A673 (cell line): Measurements from ENCODE around the gene DPP9. TPM values are rescaled to one million over a fixed set of nuclear protein-coding genes. Genes with fewer than 3 reads are reported as not detected.

Source experiments
- BruUV-seq: library from RNA; stranded (reverse); fragments of 400-500 nt; replicated peaks from 2 replicates; lab custom pipeline; 2021; lab: Mats Ljungman, UMichigan
- CTCF ChIA-PET: fragments of 300-600 bp; sonication (Branson Sonifier 250); formaldehyde crosslinking; loops from one replicate; lab custom pipeline; 2022; ENCODE audit warnings: antibody characterized with exemption; lab: Charles Lee
- POLR2A ChIA-PET: fragments of 300-600 bp; sonication (Branson Sonifier 250); formaldehyde crosslinking; loops from one replicate; lab custom pipeline; 2022; ENCODE audit warnings: antibody characterized with exemption; ENCODE audit not compliant: low non-redundant PET; lab: Charles Lee
- DNase-seq: peaks from one replicate; pipeline ENCODE4 v3.0.0-alpha.2; 2015; ENCODE audit warnings: low spot score
- H3K27ac ChIP-seq: fragments of 200-600 bp; sonication (generic); 2 replicates; pipeline ENCODE4 v1.5.1; 2016; ENCODE audit warnings: mixed run types, low read depth, mild to moderate bottlenecking, mixed read lengths, antibody characterized with exemption, low read length; ENCODE audit not compliant: poor library complexity, severe bottlenecking
- H3K27me3 ChIP-seq: fragments of 200-600 bp; sonication (generic); replicated peaks from 2 replicates; pipeline ENCODE4 v1.6.1; 2017; ENCODE audit warnings: mixed run types, low read depth, mild to moderate bottlenecking, mixed read lengths, antibody characterized with exemption, low read length; ENCODE audit not compliant: insufficient read depth, poor library complexity
- H3K36me3 ChIP-seq: fragments of 200-600 bp; sonication (generic); 2 replicates; pipeline ENCODE4 v1.6.1; 2016; ENCODE audit warnings: mixed run types, mild to moderate bottlenecking, mixed read lengths, antibody characterized with exemption, low read length; ENCODE audit not compliant: insufficient read depth, poor library complexity, severe bottlenecking
- H3K4me1 ChIP-seq: fragments of 200-600 bp; sonication (generic); 2 replicates; pipeline ENCODE4 v1.6.1; 2017; ENCODE audit warnings: mixed run types, mild to moderate bottlenecking, mixed read lengths, antibody characterized with exemption, low read length; ENCODE audit not compliant: insufficient read depth, poor library complexity, severe bottlenecking
- H3K4me3 ChIP-seq: fragments of 200-600 bp; sonication (generic); 2 replicates; pipeline ENCODE4 v1.5.1; 2016; ENCODE audit warnings: low read depth, mixed run types, mild to moderate bottlenecking, mixed read lengths, low read length; ENCODE audit not compliant: poor library complexity, severe bottlenecking
- H3K9me3 ChIP-seq: fragments of 200-600 bp; sonication (generic); 2 replicates; pipeline ENCODE4 v1.6.1; 2016; ENCODE audit warnings: mixed run types, low read depth, mild to moderate bottlenecking, mixed read lengths, antibody characterized with exemption, low read length; ENCODE audit not compliant: poor library complexity, severe bottlenecking
- EZH2 ChIP-seq: fragments of 200-600 bp; sonication (generic); IDR thresholded peaks from 2 replicates; pipeline ENCODE4 v1.6.1; 2017; ENCODE audit warnings: borderline replicate concordance, low read depth, mild to moderate bottlenecking, mixed read lengths, antibody characterized with exemption, low read length; ENCODE audit not compliant: poor library complexity, severe bottlenecking
- intact Hi-C: fragments of 100-400 bp; cut with micrococcal nuclease; formaldehyde crosslinking; loops from one replicate; pipeline ENCODE4 v1.10.0; 2022; ENCODE audit not compliant: unreplicated experiment
- total RNA-seq: library from RNA; stranded (reverse); gene quantifications from 2 replicates; pipeline ENCODE4 v1.2.3, GENCODE V29; 2021
- TF ChIP-seq, protein P1 (sequence below): fragments of 300-800, 200-600 bp; sonication (generic); conservative IDR thresholded peaks from 2 replicates; pipeline ENCODE4 v1.5.1; 2017; ENCODE audit warnings: low read depth, mild to moderate bottlenecking, antibody characterized with exemption, low read length, moderate library complexity, mixed read lengths

Gene DPP9
- total RNA-seq, 1 experiment from 2014 or later, result 65.7 TPM

DNA sequence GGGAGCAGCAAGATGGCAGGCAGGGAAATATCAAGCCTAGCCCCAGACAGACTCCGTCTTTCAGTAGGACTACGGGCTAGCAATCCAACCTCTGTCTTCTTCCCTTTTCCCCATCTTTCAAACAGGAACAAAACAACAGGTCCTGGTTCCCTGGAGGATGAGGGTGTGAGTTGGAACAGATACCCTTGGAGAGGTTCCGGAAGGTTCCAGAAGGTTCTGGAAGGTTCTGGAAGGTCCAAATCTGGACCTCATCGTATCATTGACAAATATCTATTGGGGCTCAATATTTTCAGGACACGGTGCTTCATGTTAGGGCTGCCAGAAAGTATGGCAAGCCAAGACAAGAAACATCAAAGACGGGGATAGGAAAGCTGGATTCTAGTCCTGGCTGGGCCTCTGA lies 39.4 kb upstream of the DPP9 start:
- ChIA-PET CTCF (no interaction called here), POLR2A (interaction anchor here (0.7 kb wide), 1 partner anchor 28 kb away, joined by 3 read pairs; the partner anchor contains the start of gene FEM1A)
- intact Hi-C loops, result no loop called here
- DNase-seq, result no peak
- no peaks in the 10 kb centered on the region for H3K36me3 ChIP-seq
- H3K27ac ChIP-seq, result no peak overlapping the region
- H3K9me3 ChIP-seq, result no peaks in the 10 kb centered on the region
- no peaks in the 10 kb centered on the region for H3K27me3 ChIP-seq
- no peak overlapping the region for H3K4me3 ChIP-seq
- TF ChIP-seq EZH2, result no peak
- peaks cover 7% of the 10 kb centered on the region for H3K4me1 ChIP-seq
- BruUV-seq, result no TSS peak

DNA sequence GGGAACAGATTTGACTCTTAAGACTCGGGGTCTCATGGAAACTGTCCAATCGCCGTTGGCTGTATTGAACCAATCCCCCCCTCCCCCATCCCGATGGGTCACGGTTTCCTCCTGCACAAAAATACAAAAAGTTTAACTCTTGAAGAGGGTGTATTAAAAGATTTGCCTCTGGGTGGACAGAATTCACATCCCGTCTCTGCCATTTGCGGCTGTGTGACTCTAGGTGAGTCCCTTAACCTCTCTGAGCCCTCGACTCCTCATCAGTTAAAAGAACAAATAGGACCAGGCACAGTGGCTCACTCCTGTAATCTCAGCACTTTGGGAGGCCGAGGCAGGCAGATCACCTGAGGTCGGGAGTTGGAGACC lies 36.6 kb upstream of the DPP9 start:
- peak overlapping the region; percentile 37 for H3K4me3 ChIP-seq
- intact Hi-C loops, result no loop called here
- no peak overlapping the region for H3K27ac ChIP-seq
- CTCF ChIA-PET, result no interaction called here
- H3K27me3 ChIP-seq, result no peaks in the 10 kb centered on the region
- no peaks in the 10 kb centered on the region for H3K9me3 ChIP-seq
- BruUV-seq, result no TSS peak
- H3K4me1 ChIP-seq, result peaks cover 7% of the 10 kb centered on the region
- DNase-seq, result no peak
- H3K36me3 ChIP-seq, result no peaks in the 10 kb centered on the region
- TF ChIP-seq EZH2, result no peak
- TF ChIP-seq, protein P1, sequence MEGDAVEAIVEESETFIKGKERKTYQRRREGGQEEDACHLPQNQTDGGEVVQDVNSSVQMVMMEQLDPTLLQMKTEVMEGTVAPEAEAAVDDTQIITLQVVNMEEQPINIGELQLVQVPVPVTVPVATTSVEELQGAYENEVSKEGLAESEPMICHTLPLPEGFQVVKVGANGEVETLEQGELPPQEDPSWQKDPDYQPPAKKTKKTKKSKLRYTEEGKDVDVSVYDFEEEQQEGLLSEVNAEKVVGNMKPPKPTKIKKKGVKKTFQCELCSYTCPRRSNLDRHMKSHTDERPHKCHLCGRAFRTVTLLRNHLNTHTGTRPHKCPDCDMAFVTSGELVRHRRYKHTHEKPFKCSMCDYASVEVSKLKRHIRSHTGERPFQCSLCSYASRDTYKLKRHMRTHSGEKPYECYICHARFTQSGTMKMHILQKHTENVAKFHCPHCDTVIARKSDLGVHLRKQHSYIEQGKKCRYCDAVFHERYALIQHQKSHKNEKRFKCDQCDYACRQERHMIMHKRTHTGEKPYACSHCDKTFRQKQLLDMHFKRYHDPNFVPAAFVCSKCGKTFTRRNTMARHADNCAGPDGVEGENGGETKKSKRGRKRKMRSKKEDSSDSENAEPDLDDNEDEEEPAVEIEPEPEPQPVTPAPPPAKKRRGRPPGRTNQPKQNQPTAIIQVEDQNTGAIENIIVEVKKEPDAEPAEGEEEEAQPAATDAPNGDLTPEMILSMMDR, result no peak
- POLR2A ChIA-PET, result interaction anchor here (0.6 kb wide), 1 partner anchor 22 kb away, joined by 4 read pairs; no protein-coding TSS in a partner anchor

DNA sequence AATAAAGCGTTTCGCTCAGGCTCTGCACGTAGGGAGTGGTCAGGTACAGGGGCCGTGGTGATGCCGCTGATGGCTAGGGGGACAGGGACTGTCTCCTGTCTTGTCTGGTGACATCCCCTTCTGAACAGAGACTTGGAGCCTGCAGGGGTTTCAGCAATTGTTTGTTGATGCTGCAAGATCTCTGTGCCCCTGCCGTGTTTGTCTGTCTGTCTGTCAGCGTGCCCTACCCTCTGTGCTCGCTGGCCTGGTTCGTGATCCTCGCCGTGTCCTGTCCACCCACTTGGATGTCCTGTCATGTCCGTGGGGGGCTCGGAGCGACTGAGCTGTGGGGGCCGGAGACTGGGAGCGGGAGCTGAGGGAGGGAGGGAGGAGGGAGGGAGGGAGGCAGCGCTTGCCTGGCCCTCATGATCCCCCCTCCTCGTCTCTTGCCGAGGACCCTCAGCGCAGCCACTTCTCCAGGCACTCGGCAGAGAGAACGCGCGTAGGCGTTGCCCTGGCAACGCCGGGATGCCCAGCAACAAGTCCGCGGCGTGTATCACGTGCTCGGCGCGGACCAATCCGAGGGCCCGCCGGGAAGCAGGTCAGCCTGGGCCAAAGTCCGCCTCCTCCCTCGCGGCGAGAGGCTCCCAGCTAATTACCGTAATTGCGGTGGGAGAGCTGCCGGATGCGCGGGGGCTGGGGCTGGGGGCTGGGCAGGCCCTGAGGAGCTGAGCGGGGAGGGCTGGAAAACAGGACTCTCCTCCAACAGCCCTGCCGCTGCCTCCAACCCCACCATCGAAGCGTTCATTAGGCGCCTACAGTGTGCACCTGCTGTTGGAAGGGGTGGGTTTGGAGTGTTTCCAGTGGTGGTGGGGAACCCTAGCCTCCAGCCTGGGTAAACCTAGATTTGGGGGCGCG lies 36.0 kb upstream of the DPP9 start:
- DNase-seq, result peak; percentile 92
- CTCF ChIA-PET, result no interaction called here
- Histone ChIP-seq H3K4me1 (peaks cover 7% of the 10 kb centered on the region), H3K4me3 (peak overlapping the region; percentile 37), H3K36me3 (no peaks in the 10 kb centered on the region), H3K9me3 (no peaks in the 10 kb centered on the region), H3K27ac (no peak overlapping the region), H3K27me3 (no peaks in the 10 kb centered on the region)
- intact Hi-C loops, result no loop called here
- TF ChIP-seq, protein P1, result no peak
- no peak for TF ChIP-seq EZH2
- no TSS peak for BruUV-seq
- POLR2A ChIA-PET, result interaction anchor here (0.6 kb wide), 1 partner anchor 21 kb away, joined by 4 read pairs; no protein-coding TSS in a partner anchor
